ENCODE results near the gene TMEM44. TPM values are rescaled to one million over a fixed set of nuclear protein-coding genes. Genes with fewer than 3 reads are reported as not detected.

Gene TMEM44
- total RNA-seq, 1 experiment from 2014 or later, result 70.1 TPM

- TF ChIP-seq TCF7L2 (IDR thresholded peaks at IDR 0.05; ENCODE audit: low read depth, low read length) (no peak), REST (IDR thresholded peaks at IDR 0.05; ENCODE audit: insufficient read depth in 1 of 2, low read depth in 2 of 2, low read length in 1 of 2) (no peak), CTCF (IDR thresholded peaks at IDR 0.05) (no peak), POLR2AphosphoS5 (IDR thresholded peaks at IDR 0.05; ENCODE audit: low read depth, low read length) (no peak), SIN3A (IDR thresholded peaks at IDR 0.05; ENCODE audit: borderline replicate concordance, insufficient read depth, low read depth, low read length) (no peak)
- POLR2A ChIA-PET, result no interaction called here
- Histone ChIP-seq H3K27me3 (ENCODE audit: control insufficient read depth, insufficient read depth, low read length) (no peaks in the 10 kb centered on the region), H3K9me3 (ENCODE audit: control insufficient read depth, insufficient read depth, low read depth, low read length) (no peaks in the 10 kb centered on the region; the same call in 1 of the 2 replicates), H3K4me3 (ENCODE audit: low read depth in 2 of 2, low read length in 2 of 2) (no peak overlapping the region), H3K27ac (ENCODE audit: low read length) (no peak overlapping the region), H3K4me1 (ENCODE audit: control insufficient read depth, insufficient read depth, low read length) (peaks cover 3% of the 10 kb centered on the region; the same call in 1 of the 2 replicates), H3K36me3 (ENCODE audit: control insufficient read depth, insufficient read depth, low read length) (no peaks in the 10 kb centered on the region)
- ATAC-seq (no peak), DNase-seq (ENCODE audit: low read depth, low spot score) (no peak)
- CTCF ChIA-PET, result no interaction called here
- intact Hi-C loops (cut with micrococcal nuclease; ENCODE audit: unreplicated experiment), result no loop called here
- BruUV-seq (replicated peaks), result no TSS peak
- in situ Hi-C loops (cut with HindIII; ENCODE audit: low pct_unique_long_range_greater_than_20kb, low sequenced_read_pairs), result no loop called here
These were observed 89.7 kb downstream of the TMEM44 start for GRCh38 chr3:194543550-194543949.

GRCh38 chr3:194541483-194541882, 91.7 kb downstream of the TMEM44 start:
- TF ChIP-seq CTCF (IDR thresholded peaks at IDR 0.05) (no peak), POLR2AphosphoS5 (IDR thresholded peaks at IDR 0.05; ENCODE audit: low read depth, low read length) (no peak), REST (IDR thresholded peaks at IDR 0.05; ENCODE audit: insufficient read depth in 1 of 2, low read depth in 2 of 2, low read length in 1 of 2) (no peak), TCF7L2 (IDR thresholded peaks at IDR 0.05; ENCODE audit: low read depth, low read length) (no peak), SIN3A (IDR thresholded peaks at IDR 0.05; ENCODE audit: borderline replicate concordance, insufficient read depth, low read depth, low read length) (no peak)
- Histone ChIP-seq H3K36me3 (ENCODE audit: control insufficient read depth, insufficient read depth, low read length) (no peaks in the 10 kb centered on the region), H3K4me3 (ENCODE audit: low read depth in 2 of 2, low read length in 2 of 2) (no peak overlapping the region), H3K27ac (ENCODE audit: low read length) (peak overlapping the region; percentile 39; the same call in 1 of the 2 replicates), H3K27me3 (ENCODE audit: control insufficient read depth, insufficient read depth, low read length) (no peaks in the 10 kb centered on the region), H3K4me1 (ENCODE audit: control insufficient read depth, insufficient read depth, low read length) (peaks cover 17% of the 10 kb centered on the region), H3K9me3 (ENCODE audit: control insufficient read depth, insufficient read depth, low read depth, low read length) (no peaks in the 10 kb centered on the region)
- intact Hi-C loops (cut with micrococcal nuclease; ENCODE audit: unreplicated experiment) (no loop called here), in situ Hi-C loops (cut with HindIII; ENCODE audit: low pct_unique_long_range_greater_than_20kb, low sequenced_read_pairs) (no loop called here)
- no TSS peak for BruUV-seq (replicated peaks)
- DNase-seq (ENCODE audit: low read depth, low spot score), result no peak
- ChIA-PET POLR2A (no interaction called here), CTCF (no interaction called here)
- no peak for ATAC-seq
